ENCODE data around the gene ANKRD37.

DNA sequence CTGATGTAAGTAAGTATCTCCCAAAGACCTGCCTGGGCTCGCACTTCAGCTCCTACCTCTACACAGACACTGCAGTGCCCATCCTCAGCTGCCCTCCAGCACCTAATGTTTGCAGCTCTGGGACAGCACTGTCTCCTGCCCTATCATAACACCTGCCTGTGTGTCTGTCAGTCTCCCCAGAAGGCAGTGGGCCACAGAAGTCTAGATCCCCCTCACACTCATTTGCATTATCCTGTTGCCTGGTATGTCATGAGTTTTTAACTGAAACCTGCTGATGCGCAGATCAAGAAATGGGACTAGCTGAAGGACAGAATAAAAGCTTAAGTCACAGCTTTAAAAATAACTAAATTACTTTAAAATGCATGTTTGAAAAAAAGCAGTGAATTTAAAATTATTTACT is 43.9 kb upstream of the ANKRD37 start:
- TF ChIP-seq, protein P1, sequence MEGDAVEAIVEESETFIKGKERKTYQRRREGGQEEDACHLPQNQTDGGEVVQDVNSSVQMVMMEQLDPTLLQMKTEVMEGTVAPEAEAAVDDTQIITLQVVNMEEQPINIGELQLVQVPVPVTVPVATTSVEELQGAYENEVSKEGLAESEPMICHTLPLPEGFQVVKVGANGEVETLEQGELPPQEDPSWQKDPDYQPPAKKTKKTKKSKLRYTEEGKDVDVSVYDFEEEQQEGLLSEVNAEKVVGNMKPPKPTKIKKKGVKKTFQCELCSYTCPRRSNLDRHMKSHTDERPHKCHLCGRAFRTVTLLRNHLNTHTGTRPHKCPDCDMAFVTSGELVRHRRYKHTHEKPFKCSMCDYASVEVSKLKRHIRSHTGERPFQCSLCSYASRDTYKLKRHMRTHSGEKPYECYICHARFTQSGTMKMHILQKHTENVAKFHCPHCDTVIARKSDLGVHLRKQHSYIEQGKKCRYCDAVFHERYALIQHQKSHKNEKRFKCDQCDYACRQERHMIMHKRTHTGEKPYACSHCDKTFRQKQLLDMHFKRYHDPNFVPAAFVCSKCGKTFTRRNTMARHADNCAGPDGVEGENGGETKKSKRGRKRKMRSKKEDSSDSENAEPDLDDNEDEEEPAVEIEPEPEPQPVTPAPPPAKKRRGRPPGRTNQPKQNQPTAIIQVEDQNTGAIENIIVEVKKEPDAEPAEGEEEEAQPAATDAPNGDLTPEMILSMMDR (IDR thresholded peaks at IDR 0.05 in 4 of 5, conservative IDR thresholded peaks at IDR 0.05 in 1 of 5), result no peak
- TF ChIP-seq POLR2A (IDR thresholded peaks at IDR 0.05), result no peak

All from gastrocnemius medialis (tissue), 4 donors.